Activated CD4-positive, alpha-beta T cell treated with anti-CD3 and anti-CD28 coated beads for 24 hours (primary cell): Measurements from ENCODE around the gene RPL35A.
A peak's percentile ranks its signal among the peaks of the same experiment; 100 is the strongest.
"Not testable (repeated sequence)": the region's sequence is repeated elsewhere in the genome, so short reads cannot be mapped to it uniquely, and the experiment has no call there.

Experiments
- DNase-seq, 2 donors: peaks; one replicate each; pipeline ENCODE4 v3.0.0-alpha.2; 2020; ENCODE audit warnings: low read depth in 2 of 2

Gene RPL35A

GRCh38 chr3:197949778-197950676 lies at the start of gene RPL35A:
Gene RPL35A, plus strand, starts transcription at chr3:197950190. Its CDS starts 778 bp downstream, at chr3:197950968.
- peak; percentile 70 to 75 for DNase-seq

DNA sequence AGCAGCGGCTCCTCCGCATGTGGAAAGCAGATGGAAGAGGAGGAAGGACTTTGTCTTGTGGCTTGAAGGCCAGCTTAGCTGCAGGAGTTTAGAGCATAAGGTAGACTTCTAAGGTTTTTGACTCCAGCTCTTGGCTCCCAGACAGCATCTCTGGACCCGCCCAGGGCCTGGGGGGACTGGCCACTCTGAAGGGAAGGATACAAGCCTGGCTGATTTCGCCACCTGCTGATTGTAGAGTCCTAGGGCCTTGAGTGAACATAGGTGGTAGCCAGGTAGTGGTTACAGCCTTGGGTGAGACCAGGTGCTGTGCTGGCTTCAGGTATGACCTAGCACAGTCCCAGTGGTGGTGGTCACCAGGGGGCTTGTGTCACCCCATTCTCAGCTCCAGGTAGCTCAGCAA lies 48.4 kb upstream of the RPL35A start:
- DNase-seq, result no peak

DNA sequence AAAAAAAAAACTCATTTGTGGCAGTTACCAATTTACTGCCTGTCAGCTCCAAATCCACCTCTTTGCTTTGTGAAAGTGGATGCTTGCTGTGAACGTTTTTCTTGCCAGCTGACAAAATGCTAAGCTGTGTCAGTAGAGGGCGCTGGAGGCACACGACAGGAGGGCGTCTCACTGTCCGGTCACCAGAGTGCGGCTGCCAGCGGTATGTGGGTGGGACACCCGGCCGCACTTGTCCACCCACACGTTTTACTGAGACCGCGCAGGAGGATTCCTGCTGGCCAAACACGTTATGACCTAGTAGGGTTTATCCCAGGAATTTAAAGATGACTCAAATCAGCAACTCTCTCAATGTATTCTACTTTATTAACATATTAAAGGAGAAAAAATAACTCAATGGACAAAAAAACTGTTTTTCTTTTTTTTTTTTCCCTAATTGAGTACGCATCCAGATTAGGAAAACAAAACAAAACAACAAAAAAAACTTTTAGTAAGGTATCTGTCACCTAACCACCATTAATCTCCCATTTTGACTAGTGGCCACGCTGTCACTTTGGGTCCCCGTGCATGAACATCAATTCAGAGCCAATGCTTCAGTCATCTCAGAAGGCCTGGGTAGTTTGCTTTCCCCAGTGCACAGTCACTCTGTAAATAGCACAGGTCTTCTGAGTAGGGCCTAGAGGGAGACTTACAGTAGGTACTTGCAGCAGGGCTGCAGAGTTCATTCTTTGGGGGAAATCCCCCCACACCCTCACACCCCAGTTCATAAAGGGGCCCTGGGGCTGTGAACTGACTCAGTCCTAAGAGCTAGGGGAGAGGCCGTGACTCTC lies 43.8 kb upstream of the RPL35A start:
- DNase-seq, result peak; percentile 73 to 78

- no peak for DNase-seq
These were observed 43.2 kb upstream of the RPL35A start for GRCh38 chr3:197906850-197907187.

GRCh38 chr3:197907196-197907595 lies 42.8 kb upstream of the RPL35A start:
- DNase-seq, result no peak

- DNase-seq, result not testable (repeated sequence)
These were observed 41.4 kb upstream of the RPL35A start for GRCh38 chr3:197908550-197908949.

DNA sequence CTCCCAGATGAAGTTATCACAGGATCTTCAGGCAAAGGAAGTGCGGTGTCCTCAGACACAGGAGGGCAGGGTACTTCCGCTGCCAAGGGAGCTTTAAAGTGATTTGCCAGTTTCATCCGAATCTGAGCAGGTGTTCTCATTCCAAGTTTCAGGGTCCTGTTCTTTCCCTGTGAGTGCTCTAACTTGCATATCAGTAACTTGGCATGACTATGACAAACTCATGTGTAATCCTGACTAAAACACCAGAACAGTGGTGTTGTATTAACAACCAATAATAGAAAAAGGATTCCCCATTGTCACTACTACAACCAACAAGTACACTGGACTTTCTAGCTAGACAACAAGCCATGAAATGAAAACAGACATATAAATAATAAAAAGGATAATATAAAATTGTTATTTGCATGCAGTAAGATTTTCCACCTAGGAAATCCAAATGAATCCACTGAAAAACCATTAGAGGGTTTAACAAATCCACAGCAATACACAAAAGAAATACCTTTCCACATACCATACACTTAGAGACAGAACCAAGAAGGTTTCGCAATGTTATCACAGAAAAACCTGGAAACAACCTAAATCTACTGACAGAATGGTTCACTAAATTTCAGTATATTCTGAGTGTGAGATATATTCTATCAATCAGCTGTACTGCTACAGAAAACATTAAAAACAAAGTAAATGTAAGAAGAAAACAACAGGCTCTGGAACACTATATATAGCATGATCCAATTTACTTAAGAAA lies 40.9 kb upstream of the RPL35A start:
- DNase-seq, result no peak

DNA sequence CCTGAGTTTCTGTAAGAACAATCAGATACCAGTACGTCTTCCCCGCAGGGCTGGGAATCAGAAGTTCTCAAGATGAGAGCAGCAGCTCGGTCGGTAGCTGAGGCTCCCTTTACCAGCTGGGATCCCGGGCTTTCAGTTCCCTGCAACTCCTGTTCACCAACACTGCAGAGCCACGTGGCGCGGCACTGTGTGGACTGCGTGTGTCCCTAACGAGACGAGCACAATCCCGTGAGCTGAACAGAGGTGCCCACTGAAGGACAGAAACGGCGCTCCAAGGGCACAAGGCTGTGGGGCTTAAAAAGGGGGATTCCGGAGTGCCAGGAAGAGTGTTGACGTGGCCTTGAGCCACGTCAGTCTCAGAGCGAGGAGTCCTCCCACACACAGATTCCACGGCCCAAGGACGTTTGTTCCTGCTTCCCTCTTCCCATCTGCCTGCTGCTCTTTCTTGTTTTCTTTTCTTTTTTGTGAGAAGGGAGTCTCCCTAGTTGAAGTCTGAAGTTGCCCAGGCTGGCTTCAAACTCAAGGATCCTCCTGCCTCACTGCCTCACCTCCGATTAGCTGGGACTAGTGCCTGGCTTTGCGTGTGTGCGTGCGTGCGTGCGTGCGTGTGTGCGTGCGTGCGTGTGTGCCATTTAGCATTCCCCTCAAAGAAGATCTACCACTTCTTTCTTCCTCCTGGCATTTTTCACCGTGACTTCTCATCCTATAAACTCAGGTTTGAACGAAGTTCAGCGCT lies 37.1 kb upstream of the RPL35A start:
- no peak for DNase-seq

- no peak for DNase-seq
These were observed 36.2 kb upstream of the RPL35A start for GRCh38 chr3:197913641-197914380.

GRCh38 chr3:197921429-197922275 lies 28.3 kb upstream of the RPL35A start:
- not testable (repeated sequence) for DNase-seq

- DNase-seq, result no peak
These were observed 23.6 kb upstream of the RPL35A start for GRCh38 chr3:197926418-197926817.

DNA sequence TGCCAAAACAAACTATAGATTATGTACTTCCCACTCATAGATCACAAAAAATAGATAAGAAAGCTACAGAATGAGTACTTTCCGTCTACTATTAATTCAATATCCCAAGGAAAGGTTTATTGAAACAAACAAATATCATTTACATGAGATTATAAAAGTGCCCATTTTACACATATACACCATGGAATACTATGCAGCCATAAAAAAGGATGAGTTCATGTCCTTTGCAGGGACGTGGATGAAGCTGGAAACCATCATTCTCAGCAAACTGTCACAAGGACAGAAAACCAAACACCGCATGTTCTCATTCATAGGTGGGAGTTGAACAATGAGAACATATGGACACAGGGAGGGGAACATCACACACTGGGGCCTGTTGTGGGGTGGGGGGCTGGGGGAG lies 22.4 kb upstream of the RPL35A start:
- not testable (repeated sequence) for DNase-seq

DNA sequence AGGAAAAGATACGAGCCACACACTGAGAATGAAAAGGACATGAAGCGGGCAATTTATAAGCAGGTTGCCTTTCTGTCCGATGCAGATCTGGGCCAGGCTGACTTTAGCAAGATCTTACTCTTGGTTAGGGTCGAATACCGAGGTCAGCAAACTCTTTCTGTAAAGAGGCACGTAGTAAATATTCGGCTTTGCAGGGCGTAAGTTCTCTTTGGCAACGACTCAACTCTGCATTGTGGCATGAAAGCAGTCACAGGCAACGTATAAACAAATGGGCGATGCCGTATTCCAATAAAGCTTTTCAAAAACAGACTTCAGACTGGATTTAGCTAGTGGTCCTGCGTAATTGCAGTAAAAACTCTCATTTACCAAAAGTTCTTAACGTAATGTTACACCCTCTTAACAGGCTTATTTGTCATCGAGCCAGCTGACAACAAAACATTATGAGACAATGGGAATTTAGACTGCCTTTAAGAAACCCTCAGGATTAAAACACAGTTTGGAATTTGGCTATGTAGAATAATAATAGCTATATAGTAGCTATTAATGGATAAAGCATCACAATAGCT lies 13.1 kb upstream of the RPL35A start:
- DNase-seq, result no peak

DNA sequence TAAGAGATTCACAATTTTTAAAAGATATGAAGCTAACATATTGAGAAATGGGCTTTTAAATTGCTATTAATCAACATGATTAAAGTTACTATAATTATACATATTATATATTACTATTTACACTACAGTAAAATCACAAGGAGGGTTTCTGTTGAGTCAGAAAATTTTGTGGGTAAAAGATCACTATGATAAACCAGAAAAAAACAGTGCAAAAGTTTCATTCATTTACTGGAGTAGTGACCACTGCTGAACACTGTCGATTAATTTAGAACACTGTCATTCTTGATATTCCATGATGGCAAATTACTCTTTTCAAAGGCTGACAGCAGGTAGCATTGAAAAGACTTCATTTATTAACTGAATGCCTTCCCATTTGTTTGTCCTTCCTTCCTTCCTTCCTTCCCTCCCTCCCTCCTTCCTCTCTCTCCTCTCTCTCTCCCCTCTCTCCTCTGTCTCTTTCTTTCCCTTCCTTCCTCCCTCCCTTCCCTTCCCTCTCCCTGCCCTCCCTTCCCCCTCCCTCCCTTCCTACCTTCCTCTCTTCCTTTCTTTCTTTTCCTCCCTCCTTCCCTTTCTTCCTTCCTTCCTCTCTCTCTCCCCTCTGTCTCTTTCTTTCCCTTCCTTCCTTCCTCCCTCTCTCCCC lies 9.1 kb upstream of the RPL35A start:
- DNase-seq, result no peak

- DNase-seq, result no peak
These were observed 6.9 kb upstream of the RPL35A start for GRCh38 chr3:197942956-197943556.

DNA sequence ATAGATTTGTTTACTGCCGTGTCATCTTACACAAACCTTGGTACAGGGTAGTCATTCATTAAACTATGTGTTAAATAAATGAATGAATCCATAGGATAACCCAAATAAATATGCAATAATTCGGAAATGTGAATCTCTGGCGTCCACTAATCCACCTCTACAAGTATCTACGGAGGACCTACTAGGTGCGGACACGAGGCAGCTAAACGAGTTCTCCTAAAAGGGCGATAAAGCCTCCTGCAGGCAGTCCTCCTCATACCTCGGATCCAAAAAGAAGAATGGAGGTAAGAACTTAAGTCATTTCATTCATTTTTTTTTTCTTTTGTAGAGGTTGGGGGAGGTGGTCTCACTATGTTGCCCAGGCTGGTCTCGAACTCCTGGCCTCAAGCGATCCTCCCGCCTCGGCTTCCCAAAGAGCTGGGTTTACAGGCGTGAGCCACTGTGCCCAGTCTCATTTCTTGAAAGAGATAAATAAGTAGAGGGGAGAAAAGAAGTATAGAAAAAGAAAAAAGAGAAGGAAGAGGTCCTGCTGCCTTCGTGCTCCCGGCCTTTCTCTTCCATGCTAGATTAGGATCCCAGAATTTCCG lies 706 bp upstream of the RPL35A start:
- no peak for DNase-seq

DNA sequence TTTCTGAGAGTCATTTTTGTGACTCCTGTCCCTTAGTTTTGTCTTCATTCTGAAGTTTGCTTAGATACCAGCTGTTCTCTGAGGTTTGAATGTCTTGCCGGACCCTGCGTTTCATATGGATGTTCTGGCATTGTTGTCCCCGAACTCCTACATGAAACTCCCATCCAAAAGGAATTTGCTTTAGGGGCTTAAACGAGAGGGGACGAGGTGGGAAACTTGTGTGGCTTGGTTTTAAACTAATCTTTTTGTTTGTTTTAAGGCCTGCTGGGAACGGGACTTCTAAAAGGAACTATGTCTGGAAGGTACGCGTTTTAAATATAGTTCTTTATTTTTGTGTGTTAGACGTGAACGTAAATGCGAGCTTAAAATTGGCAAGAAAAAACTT lies 679 bp downstream of the RPL35A start:
- DNase-seq, result no peak

GRCh38 chr3:197951392-197951990 lies 1.5 kb downstream of the RPL35A start:
- DNase-seq, result no peak
